Measurements from ENCODE around the gene PLEK2.

GRCh38 chr14:67358924-67359774 lies 52.8 kb downstream of the PLEK2 start:
- no peak for TF ChIP-seq EZH2 (IDR thresholded peaks at IDR 0.05)
- TF ChIP-seq CTCF (IDR thresholded peaks at IDR 0.05): no peak
- TF ChIP-seq EZH2phosphoT487 (IDR thresholded peaks at IDR 0.05): no peak
